HEK293 (cell line): ENCODE data around the gene MARCHF9.

Source experiments
- CTCF ChIP-seq: fragments of 450-650 bp; formaldehyde crosslinking; IDR thresholded peaks from 2 replicates; pipeline ENCODE4 v1.5.1; 2016; ENCODE audit warnings: missing biosample characterization, missing genetic modification characterization
- KLF9 ChIP-seq: fragments of 450-650 bp; formaldehyde crosslinking; IDR thresholded peaks from 2 replicates; pipeline ENCODE4 v1.5.1; 2016; ENCODE audit warnings: missing biosample characterization, missing genetic modification characterization, low read depth
- ZNF121 ChIP-seq: fragments of 450-650 bp; formaldehyde crosslinking; IDR thresholded peaks from 2 replicates; pipeline ENCODE4 v1.5.1; 2016; ENCODE audit warnings: missing biosample characterization, missing genetic modification characterization
- ZNF174 ChIP-seq: fragments of 450-650 bp; formaldehyde crosslinking; IDR thresholded peaks from 2 replicates; pipeline ENCODE4 v1.5.0; 2017; ENCODE audit warnings: missing biosample characterization, mild to moderate bottlenecking, missing genetic modification characterization
- ZNF221 ChIP-seq: fragments of 450-650 bp; formaldehyde crosslinking; IDR thresholded peaks from 2 replicates; pipeline ENCODE4 v1.5.1; 2017; ENCODE audit warnings: missing biosample characterization, missing genetic modification characterization, borderline replicate concordance

GRCh38 chr12:57726151-57726883 is 28.6 kb upstream of the MARCHF9 start:
- TF ChIP-seq ZNF121 (tag by site-specific recombination) (no peak), CTCF (peak; percentile 88), KLF9 (tag by site-specific recombination) (peak; percentile 98), ZNF221 (tag by site-specific recombination) (no peak), ZNF174 (no peak)
